Psoas muscle (tissue), 8 donors: ENCODE measurements around the gene TOGARAM2. TPM values are rescaled to one million over a fixed set of nuclear protein-coding genes. Genes with fewer than 3 reads are reported as not detected.

Source experiments
- ATAC-seq, 4 donors: fragments of 200-7000 bp; cut with Tn5 transposase; one replicate each; pipeline ENCODE4 v1.9.1; 2020; ENCODE audit warnings: moderate library complexity in 3 of 4, mild to moderate bottlenecking in 2 of 4
- DNase-seq, 2 donors: peaks; one replicate each; pipeline ENCODE4 v3.0.0-alpha.2; 2020
- H3K27ac ChIP-seq: fragments of 200-600 bp; one replicate; pipeline ENCODE4 v1.8.0; 2022
- H3K27me3 ChIP-seq, 3 donors: fragments of 200-600 bp in 1 of 3; one replicate each; pipeline versions ENCODE4 v1.6.1 to v1.8.0; 2013 to 2022; ENCODE audit warnings: low read length in 2 of 3, mild to moderate bottlenecking in 2 of 3, moderate library complexity in 1 of 3; ENCODE audit not compliant: insufficient read depth in 3 of 3
- H3K36me3 ChIP-seq, 2 donors: fragments of 200-600 bp in 1 of 2; one replicate each; pipeline versions ENCODE4 v1.6.1 to v1.8.0; 2013 to 2022; ENCODE audit warnings: low read depth in 1 of 2, mild to moderate bottlenecking in 1 of 2, moderate library complexity in 1 of 2; ENCODE audit not compliant: insufficient read depth in 1 of 2
- H3K4me1 ChIP-seq: fragments of 200-600 bp; one replicate; pipeline ENCODE4 v1.8.0; 2022
- H3K4me3 ChIP-seq: fragments of 200-600 bp; one replicate; pipeline ENCODE4 v1.8.0; 2022; ENCODE audit warnings: mild to moderate bottlenecking
- H3K9me3 ChIP-seq: fragments of 200-600 bp; one replicate; pipeline ENCODE4 v1.8.0; 2022
- CTCF ChIP-seq: fragments of 200-600 bp; IDR thresholded peaks from one replicate; pipeline ENCODE4 v1.8.0; 2022; ENCODE audit warnings: antibody characterized with exemption
- WGBS, 3 donors: extraction: QIAGEN DNeasy Blood & Tissue Kit; methylation state at CpG; one replicate each; pipeline versions ENCODE4 v1.1.6 to v1.1.7; 2013; 5-methylcytosine and 5-hydroxymethylcytosine counted together
- intact Hi-C, 2 donors: fragments of 100-400 bp; cut with DNase I; formaldehyde crosslinking; loops; one replicate each; pipeline versions ENCODE4 v1.11.0 to v1.14.2; 2022
- long read RNA-seq, 2 donors: library from polyadenylated mRNA; unstranded; transcript quantifications; one replicate each; pipeline ENCODE4 v2.0.0, GENCODE V29; 2021
- polyA plus RNA-seq, 3 donors: library from polyadenylated mRNA; stranded (reverse); fragments of 200-250 nt; gene quantifications; one replicate each; pipeline ENCODE4 v1.2.3, GENCODE V29; 2013
- total RNA-seq, 4 donors: library from RNA; stranded (reverse); fragmentation: NEBNext Ultra II Directional in 2 of 4; extraction: Animal tissue kit (Norgen Biotek cat#: 25700) in 2 of 4; gene quantifications; one replicate each; pipeline versions ENCODE4 v1.2.1 to v1.2.4, GENCODE V29; 2021 to 2023
- donor health status: healthy with polysubstance abuse.
- donor health status: DM: no; HTN: no; CAD: no; lungs with moderate emphysema.
- donor health status: Bipolar disorder and iron deficiency.
- donor health status: healthy.
- donor health status: DM: yes; HTN: yes; CAD: no.
- donor health status: DM: no; HTN: no; CAD: no.
- donor health status: DM: no; HTN: no; CAD: no.
- donor health status: DM: yes; HTN: yes; CAD: no.

The TOGARAM2 gene
- total RNA-seq, result 10 to 100 TPM in 3 of 4 donors, 1 to 10 TPM in 1; 2.2 to 98.4 (median 22.5) TPM
- polyA plus RNA-seq, result 10 to 100 TPM in 2 of 3 donors, 1 to 10 TPM in 1; 6.1 to 54.2 (median 30.4) TPM
- long read RNA-seq, donor 1, partial matches to known transcripts, result 5 of 12 reads
- long read RNA-seq, donor 1, other reads (novel, unspliced or antisense), result 5 of 12 reads
- long read RNA-seq, donor 2, transcript TOGARAM2-206 (11 exons, 1,932 nt), result major isoform, 21 of 165 reads
- long read RNA-seq, donor 2, partial matches to known transcripts, result 65 of 165 reads
- long read RNA-seq, donor 2, other reads (novel, unspliced or antisense), result 79 of 165 reads

- Histone ChIP-seq H3K4me1 (no peaks in the 10 kb centered on the region), H3K27ac (no peak within 1 kb of the TSS), H3K4me3 (no peak within 1 kb of the TSS), H3K27me3 (no peaks in the 10 kb centered on the region), H3K36me3 (no peaks in the 10 kb centered on the region), H3K9me3 (no peaks in the 10 kb centered on the region)
- DNase-seq (no peak), ATAC-seq (peak in 2 of 4 donors; percentile 26 to 57)
- intact Hi-C loops, result no loop called here
- no peak for TF ChIP-seq CTCF
- WGBS, 3 donors, result 55 to 64% (median 59%) methylated on average over 10 of the region's 10 CpGs
Observed at GRCh38 chr2:28981016-28981441, at the start of gene TOGARAM2. TSS of gene TOGARAM2 (plus strand) at chr2:28981298. CDS start at chr2:28994835, 13,537 bp downstream.

- peaks cover 16 to 96% of the 10 kb centered on the region in 2 donors for H3K36me3 ChIP-seq
- DNase-seq, result no peak
- no peaks in the 10 kb centered on the region for H3K4me1 ChIP-seq
- 97 to 98% (median 97%) methylated on average over 2 of the region's 2 CpGs for WGBS, 3 donors
- no peak overlapping the region for H3K27ac ChIP-seq
- intact Hi-C loops, result no loop called here
- H3K9me3 ChIP-seq, result no peaks in the 10 kb centered on the region
- TF ChIP-seq CTCF, result no peak
- H3K4me3 ChIP-seq, result no peak overlapping the region
- ATAC-seq, result no peak
- H3K27me3 ChIP-seq, result no peaks in the 10 kb centered on the region
Observed at GRCh38 chr2:28934769-28935168, 46.3 kb upstream of the TOGARAM2 start.

GRCh38 chr2:28941008-28941407 lies 40.1 kb upstream of the TOGARAM2 start:
- no peak for TF ChIP-seq CTCF
- intact Hi-C loops, result no loop called here
- 90 to 91% (median 90%) methylated on average over 3 of the region's 3 CpGs for WGBS, 3 donors
- Histone ChIP-seq H3K27me3 (no peaks in the 10 kb centered on the region), H3K36me3 (peaks cover 19 to 94% of the 10 kb centered on the region in 2 donors), H3K4me1 (no peaks in the 10 kb centered on the region), H3K4me3 (no peak overlapping the region), H3K9me3 (no peaks in the 10 kb centered on the region), H3K27ac (no peak overlapping the region)
- no peak for DNase-seq
- no peak for ATAC-seq

GRCh38 chr2:28944535-28945248 lies 36.4 kb upstream of the TOGARAM2 start:
- no peak overlapping the region for H3K27ac ChIP-seq
- ATAC-seq (peak in 1 of 4 donors; percentile 29), DNase-seq (no peak)
- intact Hi-C loops, result loop anchor here in 1 of 2 donors (5.0 kb wide), 1 partner anchor 122 kb away; no protein-coding TSS in a partner anchor
- H3K4me1 ChIP-seq, result no peaks in the 10 kb centered on the region
- TF ChIP-seq CTCF, result no peak
- WGBS, 3 donors, result 90 to 94% (median 92%) methylated on average over 14 of the region's 14 CpGs
- H3K9me3 ChIP-seq, result no peaks in the 10 kb centered on the region
- H3K27me3 ChIP-seq, result no peaks in the 10 kb centered on the region
- peaks cover 18 to 95% of the 10 kb centered on the region in 2 donors for H3K36me3 ChIP-seq
- H3K4me3 ChIP-seq, result no peak overlapping the region
